ENCODE measurements around the gene KDM2A. TPM values are rescaled to one million over a fixed set of nuclear protein-coding genes. Genes with fewer than 3 reads are reported as not detected.
"Not testable (repeated sequence)": the region's sequence is repeated elsewhere in the genome, so short reads cannot be mapped to it uniquely, and the experiment has no call there.

The KDM2A gene
- total and polyA plus RNA-seq, 2 of the 13 experiments (the other 11 are each of a cell fraction or from before 2014, with no cell fraction given), result 31.3 to 31.4 TPM

DNA sequence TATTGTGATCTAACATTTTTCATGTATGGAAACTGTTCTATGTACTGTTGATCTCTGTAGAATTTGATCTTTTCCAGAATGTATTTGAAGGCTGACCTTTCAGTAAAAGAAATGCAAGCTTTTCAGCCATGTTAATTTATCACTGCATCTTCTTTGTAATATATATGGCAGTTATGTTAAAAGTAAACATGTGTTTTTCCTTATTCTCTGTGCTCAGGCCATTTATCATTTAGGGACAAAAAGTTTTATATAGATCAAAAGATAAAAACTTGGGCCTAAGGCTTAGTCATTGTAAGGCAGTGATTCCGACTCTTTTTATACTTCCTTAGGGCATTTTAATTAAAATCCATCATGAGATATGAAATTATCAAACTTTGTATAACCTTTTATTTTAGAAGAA lies 48.7 kb downstream of the KDM2A start (continued):
- no peak for TF ChIP-seq USF2 (IDR thresholded peaks at IDR 0.05; ENCODE audit: low read depth, low read length)
- no peak for TF ChIP-seq USF2 (CRISPR knock-in tag; IDR thresholded peaks at IDR 0.05; ENCODE audit: borderline replicate concordance)

GRCh38 chr11:67168911-67169310 lies 49.8 kb downstream of the KDM2A start:
- FAIRE-seq; H3K27me3 ChIP-seq (ENCODE audit: control insufficient read depth in 1 of 2, insufficient read depth in 2 of 2, low read length in 2 of 2); H3K9me3 ChIP-seq (ENCODE audit: low read length); H3K4me2 ChIP-seq (ENCODE audit: low read depth, low read length); H3K27ac ChIP-seq (ENCODE audit: extremely low read length, insufficient read depth, low read length); ATAC-seq; DNase-seq (ENCODE audit: low spot score); in situ Hi-C loops (cut with HindIII; ENCODE audit: extremely low pct_ligation_motif_present, low pct_unique_long_range_greater_than_20kb); BruUV-seq (replicated peaks); H3K9ac ChIP-seq (ENCODE audit: insufficient read depth, low read depth, low read length); H2AFZ ChIP-seq (ENCODE audit: low read length); H3K36me3 ChIP-seq (replicated peaks in 1 of 2; ENCODE audit: control insufficient read depth in 1 of 2, insufficient read depth in 2 of 2, low read length in 2 of 2); H3K4me3 ChIP-seq (replicated peaks in 1 of 3; ENCODE audit: insufficient read depth in 1 of 3, low read depth in 2 of 3, low read length in 3 of 3); H4K20me1 ChIP-seq (ENCODE audit: insufficient read depth, low read length): not testable (repeated sequence)
- Histone ChIP-seq H3K79me2 (ENCODE audit: insufficient read depth, low read length) (peaks cover 65% of the 10 kb centered on the region), H3K4me1 (ENCODE audit: insufficient read depth, low read length) (peaks cover 21% of the 10 kb centered on the region)
- intact Hi-C loops (cut with micrococcal nuclease; ENCODE audit: unreplicated experiment), result loop anchor here (2.0 kb wide), 1 partner anchor 74 kb away; no protein-coding TSS in a partner anchor
- WGBS (ENCODE audit: low lambda C conversion rate), result 94% methylated on average over 9 of the region's 9 CpGs
- POLR2A ChIA-PET, result interaction anchor here (0.6 kb wide), 1 partner anchor 13 kb away, joined by 3 read pairs; no protein-coding TSS in a partner anchor
- CTCF ChIA-PET (ENCODE audit: low intra/inter-chr PET ratio, low total read pairs), result interaction anchor here (1.2 to 2.2 kb wide), 2 partner anchors 74 to 87 kb away, joined by 3 to 17 read pairs; no protein-coding TSS in a partner anchor
- TF ChIP-seq, protein P1, sequence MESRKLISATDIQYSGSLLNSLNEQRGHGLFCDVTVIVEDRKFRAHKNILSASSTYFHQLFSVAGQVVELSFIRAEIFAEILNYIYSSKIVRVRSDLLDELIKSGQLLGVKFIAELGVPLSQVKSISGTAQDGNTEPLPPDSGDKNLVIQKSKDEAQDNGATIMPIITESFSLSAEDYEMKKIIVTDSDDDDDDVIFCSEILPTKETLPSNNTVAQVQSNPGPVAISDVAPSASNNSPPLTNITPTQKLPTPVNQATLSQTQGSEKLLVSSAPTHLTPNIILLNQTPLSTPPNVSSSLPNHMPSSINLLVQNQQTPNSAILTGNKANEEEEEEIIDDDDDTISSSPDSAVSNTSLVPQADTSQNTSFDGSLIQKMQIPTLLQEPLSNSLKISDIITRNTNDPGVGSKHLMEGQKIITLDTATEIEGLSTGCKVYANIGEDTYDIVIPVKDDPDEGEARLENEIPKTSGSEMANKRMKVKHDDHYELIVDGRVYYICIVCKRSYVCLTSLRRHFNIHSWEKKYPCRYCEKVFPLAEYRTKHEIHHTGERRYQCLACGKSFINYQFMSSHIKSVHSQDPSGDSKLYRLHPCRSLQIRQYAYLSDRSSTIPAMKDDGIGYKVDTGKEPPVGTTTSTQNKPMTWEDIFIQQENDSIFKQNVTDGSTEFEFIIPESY (CRISPR knock-in tag; IDR thresholded peaks at IDR 0.05), result peak; percentile 76; the same call in 1 of the 2 replicates
